HG02571 (cell line): ENCODE data around the gene ARHGEF16.

Source experiments
- ATAC-seq: cut with Tn5 transposase; IDR thresholded peaks from one replicate; pipeline ENCODE4 v1.9.1; 2021; ENCODE audit warnings: mild to moderate bottlenecking, moderate library complexity; ENCODE audit not compliant: unreplicated experiment

The ARHGEF16 gene

DNA sequence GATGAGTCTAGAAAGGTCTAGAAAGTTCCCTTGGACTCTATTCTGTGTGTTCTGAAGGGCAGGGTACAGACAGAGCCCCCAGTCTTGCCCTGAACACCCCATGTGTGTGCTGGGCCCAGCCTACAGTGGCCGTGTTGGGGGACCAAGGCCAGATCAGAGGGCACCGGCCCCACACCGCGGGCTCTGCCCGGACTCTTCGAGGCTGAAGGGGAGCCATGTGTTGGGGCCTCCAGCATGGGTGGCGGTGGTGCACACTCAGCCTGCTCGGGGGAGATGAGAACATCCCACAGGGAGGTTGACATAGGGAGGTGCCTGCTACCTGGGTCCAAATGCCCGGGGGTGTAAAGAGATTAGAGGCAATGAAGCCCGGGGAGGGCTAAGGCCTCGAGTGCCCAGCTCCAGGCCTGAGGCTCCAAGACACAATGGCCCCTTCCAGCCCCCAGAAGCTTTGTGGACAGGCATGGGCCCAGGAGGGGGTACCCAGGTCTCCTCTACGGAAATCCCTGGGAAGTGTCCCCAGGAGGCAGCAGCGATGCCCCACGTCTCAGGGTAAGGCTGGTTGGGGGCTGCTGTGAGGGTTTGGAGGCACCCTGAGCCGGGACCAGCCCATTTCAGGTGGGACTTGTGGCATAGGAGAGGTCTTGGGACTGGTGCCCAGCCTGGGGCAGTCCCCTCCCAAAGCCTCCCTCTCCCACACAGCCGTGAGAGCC is 12.1 kb downstream of the ARHGEF16 start:
- ATAC-seq = no peak

DNA sequence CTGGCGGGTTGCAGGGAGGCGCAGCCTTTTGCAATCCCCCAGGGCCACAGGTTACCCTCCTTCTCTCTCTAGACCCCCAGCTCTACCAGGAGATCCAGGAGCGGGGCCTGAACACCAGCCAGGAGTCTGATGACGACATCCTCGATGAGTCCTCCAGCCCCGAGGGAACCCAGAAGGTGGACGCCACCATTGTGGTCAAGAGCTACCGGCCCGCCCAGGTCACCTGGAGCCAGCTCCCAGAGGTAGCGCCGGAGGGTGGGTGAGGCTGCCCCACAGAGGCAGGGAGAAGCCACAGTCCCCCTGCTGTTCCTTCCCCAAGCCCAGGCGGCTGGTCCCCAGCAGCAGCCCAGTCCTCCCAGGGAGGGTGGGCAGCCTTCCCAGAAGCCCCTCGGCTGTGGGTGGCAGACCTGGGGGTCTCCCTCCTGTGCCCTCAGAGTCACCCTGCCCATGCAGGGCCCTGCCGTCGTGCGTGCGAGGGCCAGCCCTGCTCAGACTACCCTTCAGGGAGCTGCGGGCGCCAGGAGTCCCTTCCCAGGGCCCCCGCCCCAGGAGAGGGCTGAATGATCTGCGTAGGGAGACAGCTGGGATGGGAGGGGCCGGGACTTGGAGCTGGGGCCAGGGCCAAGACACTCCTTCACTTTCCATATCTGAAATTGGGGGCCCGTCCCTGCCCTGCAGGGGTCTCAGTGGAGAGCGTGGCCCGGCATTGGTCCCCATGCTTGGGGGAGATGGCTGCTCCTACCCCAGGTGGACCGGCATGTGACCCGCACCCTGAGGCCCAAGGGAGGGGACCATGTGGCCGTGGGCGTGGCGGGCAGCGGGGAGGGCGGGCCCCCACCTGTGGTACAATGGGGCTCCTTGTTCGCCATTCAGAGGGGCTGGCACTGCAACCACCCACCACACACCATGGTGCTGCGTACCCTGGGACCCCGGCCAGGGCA is 12.9 kb downstream of the ARHGEF16 start:
- no peak for ATAC-seq

DNA sequence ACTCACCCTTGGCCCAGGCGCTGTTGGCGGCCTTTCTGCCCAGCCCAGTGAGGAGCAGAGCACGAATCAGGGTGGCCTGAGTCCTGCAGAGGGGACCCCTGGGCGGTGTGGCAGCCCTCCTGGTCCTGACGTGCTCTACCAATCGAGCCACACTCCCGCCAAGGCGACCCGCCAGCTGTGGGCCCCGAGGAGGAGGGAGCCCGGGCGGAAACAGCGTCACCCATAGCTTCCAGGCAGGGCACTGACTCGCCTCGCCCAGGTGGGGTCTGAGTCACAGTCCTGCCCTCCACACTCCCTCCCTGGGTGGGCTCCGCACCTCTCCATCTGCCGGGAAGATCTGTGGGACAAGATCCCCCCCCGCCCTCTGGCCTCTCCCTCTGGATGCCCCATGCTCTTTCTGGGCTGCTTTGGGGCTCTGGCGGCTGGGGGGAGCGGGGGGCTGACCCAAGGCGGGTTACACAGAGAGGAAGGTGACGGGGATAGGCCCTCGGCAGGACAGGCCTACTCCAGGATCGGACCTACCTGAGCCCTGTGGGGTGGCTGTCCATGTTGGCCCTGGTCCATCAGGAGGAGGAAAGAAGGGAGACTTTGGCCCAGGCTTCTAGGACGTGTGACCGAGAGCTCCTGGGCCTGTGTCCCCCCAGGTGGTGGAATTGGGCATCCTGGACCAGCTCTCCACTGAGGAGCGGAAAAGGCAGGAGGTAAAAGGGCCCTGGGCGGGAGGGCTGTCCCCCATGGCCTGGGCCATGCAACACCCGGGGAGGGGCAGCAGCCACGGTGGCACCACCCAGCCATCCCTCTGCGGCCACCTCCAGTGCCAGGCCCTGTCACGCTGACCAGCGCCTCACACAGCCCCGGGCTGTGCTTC is 14.0 kb downstream of the ARHGEF16 start:
- no peak for ATAC-seq

DNA sequence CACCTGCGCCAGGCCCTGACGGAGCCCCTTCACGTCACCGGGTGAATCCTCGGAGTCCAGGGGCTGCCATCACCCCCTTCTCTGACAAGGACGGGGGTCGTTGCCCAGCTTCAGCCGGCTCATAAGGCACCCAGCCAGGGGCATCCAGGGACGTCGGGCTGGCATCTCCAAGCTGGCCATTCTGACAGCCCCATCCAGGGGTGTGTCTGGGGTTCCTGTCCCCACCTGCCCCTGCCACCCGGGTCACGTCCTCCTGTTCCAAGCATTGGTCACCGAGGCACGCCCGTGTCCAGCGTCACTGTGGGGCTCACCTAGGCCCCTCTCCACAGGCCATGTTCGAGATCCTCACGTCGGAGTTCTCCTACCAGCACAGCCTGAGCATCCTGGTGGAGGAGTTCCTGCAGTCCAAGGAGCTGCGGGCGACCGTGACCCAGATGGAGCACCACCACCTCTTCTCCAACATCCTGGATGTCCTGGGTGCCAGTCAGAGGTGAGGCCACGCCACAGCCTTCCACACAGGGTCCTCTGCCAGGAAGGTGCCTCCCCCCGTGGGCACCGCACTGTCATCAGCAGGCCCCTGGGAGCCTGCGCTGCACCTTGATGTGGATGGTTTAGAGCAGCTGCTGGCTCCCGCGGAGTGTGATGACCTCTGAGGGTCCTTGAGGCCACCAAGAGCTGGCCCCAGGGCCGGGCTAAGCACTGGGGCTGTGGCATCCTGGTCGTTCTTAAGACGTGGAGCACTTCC is 14.8 kb downstream of the ARHGEF16 start:
- ATAC-seq = no peak

DNA sequence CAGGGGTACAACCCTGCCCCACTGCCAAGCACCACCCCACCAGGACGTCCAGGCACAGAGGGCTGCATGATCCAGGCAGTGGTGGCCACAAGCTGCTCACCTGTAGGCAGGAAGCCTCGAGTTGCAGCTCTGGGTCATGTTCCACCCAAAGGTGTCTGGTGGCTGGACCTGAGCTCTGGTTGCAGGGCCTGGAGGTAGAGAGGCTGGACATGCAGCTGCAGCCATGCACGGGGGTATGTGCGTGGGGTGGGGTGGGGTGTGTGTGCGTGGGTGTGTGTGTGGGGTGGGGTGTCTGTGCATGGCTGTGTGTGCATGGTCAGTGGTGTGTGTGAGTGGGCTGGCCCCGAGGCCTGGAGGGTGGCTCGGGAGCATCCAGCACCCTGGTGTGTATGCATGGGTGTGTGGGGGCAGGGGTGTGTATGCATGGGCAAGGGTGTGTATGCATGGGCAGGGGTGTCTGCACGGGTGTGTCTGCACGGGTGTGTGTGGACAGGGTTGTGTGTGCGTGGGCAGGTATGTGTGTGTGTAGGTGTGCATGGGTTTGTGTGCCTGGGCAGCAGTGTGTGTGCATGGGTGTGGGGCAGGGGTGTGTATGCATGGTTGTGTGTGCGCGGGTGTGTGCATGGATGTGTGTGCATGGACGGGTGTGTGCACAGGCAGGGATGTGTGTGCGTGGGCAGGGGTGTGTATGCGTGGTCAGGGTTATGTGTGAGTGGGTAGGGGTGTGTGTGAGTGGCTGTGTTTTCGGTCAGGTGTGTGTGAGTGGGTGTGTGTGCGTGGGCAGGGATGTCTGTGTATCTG is 15.6 kb downstream of the ARHGEF16 start:
- ATAC-seq = no peak

DNA sequence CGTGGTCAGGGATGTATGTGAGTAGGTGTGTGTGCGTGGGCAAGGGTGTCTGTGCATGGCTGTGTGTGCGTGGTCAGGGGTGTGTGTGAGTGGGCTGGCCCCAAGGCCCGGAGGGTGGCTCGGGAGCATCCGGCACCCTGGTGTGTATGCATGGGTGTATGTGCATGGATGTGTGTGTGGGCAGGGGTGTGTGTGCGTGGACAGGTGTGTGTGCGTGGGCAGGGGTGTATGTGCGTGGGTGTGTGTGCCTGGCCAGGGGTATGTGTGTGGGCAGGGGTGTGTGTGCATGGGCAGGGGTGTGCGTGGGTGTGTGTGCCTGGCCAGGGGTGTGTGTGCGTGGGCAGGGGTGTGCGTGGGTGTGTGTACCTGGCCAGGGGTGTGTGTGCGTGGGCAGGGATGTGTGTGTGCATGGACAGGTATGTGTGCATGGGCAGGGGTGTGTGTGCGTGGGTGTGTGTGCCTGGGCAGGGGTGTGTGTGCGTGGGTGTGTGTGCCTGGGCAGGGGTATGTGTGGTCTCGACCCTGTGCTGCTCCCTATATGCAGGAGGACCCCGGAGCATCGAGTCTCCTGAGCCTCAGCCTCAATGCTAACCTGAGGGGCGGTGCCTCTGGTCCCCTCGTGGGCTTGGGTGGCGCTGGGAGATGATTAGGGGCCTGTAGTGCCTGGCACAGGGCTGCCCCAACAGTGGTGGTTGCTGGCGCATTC is 16.3 kb downstream of the ARHGEF16 start:
- ATAC-seq = no peak

DNA sequence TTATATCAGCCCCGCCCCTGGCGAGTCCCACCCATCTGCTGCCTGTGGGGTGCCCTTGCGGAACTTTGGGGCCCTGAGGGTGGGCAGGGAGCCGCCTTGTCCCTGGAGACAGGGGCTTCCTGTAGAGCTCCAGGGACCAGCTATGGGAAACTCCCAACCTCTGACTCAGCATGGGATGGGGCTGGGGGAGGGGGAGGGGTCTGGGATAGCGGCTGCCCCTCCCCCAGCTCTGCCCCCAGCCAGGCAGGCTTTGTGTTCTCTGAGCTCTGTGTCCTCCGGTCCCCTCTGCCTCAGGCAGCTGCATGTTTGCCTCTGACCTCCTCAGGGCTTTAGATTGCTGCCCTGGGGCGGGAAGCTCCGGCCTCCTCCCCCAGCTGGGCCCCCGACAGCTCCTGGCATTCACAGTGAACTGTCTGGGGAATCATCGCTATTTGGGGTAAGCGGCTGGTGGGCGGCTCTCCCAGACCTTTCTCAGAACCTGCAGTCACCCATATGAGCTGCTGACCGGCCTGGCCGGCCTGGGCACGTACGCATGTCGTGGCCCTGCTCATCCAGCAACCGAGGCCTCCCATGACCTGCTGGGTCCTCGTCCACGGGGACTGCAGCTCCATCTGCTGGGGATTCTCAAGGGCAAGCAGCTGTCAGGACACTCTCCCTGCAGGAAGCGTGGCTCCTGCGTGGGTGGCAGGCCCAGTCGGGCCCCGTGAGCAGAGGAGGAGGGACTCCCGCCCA is 17.1 kb downstream of the ARHGEF16 start:
- ATAC-seq = no peak

DNA sequence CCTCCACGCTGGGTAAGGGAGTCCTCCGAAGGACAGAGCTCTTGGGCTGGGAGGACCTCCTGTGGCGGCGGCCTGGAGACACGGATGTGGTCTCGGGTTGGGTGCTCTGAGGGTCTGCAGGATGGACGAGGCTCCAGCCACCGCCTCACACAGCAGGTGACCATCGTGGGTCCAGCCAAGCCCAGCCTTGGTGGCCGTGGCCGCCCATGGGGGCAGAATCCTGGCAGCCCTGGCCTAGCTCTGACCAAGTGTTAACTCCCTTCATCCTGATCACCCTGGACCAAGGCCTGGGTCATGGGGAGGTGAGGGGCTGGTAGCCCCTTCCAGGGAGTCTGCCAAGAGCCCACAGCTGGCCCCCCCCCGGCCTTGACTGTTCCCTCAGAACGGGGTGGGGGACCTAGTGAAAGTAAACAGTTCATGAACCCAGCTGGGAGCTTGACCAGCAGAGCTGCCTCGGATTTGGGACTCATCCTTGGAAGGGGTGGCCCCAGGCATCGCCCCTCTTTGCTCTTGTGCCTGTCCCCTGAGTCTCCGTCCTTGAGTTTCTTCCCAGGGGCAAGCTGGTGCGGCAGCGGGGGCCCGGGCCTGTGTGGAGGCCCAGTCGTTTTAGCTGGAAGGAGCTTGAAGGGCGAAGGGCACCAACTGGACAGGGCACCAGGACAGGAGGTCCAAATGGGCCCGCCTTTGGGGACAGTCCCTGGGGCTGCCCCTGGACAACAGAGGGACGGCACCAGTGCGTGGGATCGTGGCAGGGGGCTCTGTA is 17.8 kb downstream of the ARHGEF16 start:
- no peak for ATAC-seq

DNA sequence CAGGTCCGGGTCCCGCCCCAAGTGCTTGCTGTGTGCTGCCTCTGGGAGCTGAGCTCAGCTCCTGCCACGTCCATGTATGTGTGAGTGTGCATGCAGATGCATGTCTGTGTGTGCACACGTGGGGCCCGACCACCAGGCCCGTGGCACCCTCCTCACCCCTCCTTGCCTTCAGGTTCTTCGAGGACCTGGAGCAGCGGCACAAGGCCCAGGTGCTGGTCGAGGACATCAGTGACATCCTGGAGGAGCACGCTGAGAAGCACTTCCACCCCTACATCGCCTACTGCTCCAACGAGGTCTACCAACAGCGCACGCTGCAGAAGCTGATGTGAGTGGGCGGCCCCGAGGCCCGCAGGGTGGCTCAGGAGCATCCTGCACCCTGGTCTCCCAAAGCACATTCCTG is 18.4 kb downstream of the ARHGEF16 start:
- ATAC-seq = no peak

DNA sequence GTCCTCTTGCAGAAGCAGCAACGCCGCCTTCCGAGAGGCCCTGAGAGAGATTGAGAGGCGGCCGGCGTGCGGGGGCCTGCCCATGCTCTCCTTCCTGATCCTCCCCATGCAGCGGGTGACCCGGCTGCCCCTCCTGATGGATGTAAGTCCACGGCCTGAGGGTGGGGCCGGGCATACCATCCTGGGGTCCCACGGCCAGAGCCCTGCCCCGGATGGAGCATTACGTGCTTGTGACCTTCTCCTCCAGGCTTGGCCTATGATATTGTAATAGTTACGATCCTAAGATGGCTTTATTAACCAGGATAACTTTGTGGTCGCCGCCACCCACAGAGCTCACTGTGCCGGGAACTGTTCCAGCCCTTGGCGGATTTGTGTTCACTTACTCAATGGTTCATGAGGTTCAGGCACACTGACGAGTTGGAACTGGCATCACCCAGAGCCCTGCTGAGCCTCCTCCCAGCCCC is 18.9 kb downstream of the ARHGEF16 start:
- ATAC-seq = no peak

DNA sequence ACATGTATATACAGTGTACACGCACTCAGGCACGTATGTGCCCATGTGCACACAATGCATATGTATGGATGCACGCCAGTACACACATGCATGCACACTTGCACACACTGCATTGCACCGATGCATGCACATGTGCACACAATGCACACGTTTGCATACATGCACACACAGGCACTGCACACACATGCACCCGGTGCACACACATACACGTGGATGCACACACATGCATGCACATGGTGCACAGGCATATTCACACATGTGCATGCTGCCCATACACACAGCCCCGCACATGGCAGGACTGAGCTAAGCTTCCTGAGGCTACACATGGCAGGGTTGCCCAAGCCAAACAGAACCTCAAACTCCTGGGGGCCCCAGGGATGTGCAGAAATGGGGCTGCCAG is 19.6 kb downstream of the ARHGEF16 start:
- no peak for ATAC-seq

DNA sequence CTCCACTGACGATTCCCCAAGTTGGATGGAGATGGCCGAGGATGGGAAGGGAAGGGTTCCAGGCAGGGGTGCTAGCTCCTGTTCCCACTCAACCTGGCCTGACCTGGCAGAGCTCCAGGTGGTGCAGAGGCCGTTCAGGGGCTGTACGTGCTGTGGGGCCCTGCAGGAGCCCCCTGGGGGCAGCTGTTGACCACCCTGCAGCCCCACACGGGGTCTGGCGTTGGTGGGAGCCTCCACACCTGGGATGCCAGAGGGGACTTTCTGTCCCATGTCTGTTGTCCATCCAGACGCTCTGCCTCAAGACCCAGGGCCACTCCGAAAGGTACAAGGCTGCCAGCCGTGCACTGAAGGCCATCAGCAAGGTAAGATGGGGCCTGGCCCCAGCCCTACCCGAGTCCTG is 20.0 kb downstream of the ARHGEF16 start:
- ATAC-seq = no peak

DNA sequence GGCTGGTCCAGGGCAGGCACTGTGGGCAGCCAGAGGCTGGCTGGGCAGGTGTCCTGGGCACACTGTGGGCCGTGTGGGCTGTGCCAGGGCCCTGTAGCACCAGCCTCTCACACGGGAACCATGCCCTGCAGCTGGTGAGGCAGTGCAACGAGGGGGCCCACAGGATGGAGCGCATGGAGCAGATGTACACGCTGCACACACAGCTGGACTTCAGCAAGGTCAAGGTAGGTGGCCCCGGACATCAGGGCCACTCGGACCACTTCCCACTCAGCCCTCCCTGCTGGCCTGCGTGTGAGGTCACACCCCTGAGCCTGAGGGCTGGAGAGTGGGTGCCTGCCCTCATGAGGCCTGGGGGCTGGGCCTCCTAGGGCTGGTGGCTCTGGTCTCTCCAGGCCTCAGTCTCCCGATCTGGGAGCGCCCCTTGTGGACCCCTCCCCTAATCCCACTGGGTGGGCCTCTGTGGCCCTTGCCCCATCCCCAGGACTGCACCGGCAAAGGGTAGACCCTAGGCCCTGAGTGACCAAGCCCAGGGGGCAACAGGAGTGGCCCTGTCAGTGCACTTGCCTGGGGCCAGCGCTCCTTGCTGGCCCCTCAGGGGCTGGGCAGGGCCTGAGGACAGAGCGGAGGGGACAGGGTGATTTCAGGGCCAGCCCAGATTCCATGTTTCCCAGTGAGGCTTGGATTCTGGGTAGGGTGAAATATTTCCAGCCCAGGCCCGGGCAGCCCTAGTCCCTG is 21.5 kb downstream of the ARHGEF16 start:
- ATAC-seq = no peak

DNA sequence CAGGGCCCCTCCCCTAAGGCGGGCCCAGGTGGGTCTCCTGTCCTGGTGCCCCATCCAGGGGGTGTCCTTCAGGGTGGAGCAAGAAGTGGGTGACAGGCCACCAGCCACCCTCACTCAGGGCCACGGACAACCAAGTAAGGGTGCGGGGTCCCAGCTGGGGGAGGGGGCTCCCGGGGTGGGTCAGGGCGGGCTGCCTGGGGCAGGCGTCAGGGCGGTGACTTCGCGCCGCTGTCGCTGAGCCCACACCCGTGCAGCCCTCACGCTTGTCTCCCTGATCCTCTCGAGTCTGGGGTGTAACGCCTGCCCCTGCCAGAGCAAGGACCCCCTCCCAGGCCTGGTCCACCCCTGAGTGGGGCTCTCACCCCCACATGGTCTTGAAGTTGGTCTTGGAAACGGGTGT is 22.2 kb downstream of the ARHGEF16 start:
- ATAC-seq = no peak

DNA sequence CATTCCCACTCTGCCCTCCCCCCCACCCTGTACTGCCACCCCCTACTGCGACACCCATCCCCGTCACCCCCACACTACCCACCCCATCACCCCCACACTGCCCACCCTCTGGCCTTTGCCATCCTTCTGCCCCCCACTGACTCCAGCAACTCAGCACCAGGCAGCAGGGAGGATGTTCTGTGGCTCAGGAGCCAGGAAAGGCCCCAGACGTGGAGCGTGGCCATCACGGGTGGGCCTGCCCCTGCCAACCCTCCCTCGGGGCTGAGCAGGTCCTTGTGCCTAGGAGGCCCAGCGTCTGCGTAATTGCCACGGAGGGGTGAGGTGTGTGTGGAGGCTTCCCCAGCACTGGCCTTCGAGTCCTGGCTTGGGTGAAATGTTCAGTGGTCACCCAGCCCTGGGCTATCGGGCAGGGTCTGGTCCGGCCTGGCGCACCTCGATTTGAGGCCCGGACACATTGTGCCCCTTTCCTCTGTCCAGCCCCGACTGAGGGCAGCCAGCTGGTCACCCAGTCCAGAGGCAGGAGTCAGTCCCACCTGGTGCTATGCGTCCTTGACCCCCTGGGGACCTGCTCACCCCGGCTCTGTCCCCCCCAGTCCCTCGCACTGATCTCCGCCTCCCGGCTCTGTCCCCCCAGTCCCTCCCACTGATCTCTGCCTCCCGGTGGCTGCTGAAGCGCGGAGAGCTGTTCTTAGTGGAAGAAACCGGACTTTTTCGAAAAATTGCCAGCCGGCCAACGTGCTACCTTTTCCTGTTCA is 23.0 kb downstream of the ARHGEF16 start:
- ATAC-seq = no peak

DNA sequence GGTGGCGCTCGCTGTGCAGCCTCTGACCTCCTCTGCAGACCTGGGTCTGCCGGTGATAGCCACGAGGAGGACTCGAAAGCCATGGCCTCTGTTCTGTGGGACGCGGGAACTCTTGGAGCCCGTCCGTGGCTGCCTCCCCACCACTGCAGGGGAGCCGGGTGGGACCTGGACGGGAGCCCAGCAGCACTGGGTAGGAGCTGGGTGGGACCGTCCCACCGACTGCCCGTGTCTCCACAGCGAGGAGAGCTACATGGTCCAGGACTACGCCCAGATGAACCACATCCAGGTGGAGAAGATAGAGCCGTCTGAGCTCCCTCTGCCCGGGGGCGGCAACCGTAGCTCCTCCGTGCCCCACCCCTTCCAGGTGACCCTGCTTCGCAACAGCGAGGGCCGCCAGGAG is 23.7 kb downstream of the ARHGEF16 start:
- no peak for ATAC-seq
